Activated naive CD8-positive, alpha-beta T cell treated with anti-CD3 and anti-CD28 coated beads, Interleukin-2, amount 10 ng/mL, durations not matched to agents 7 days and 5 days (primary cell): ENCODE measurements around the gene DDRGK1. TPM values are rescaled to one million over a fixed set of nuclear protein-coding genes. Genes with fewer than 3 reads are reported as not detected.

Experiments used
- ATAC-seq: fragments of 150-1000 bp; cut with Tn5 transposase; one replicate; pipeline ENCODE4 v1.10.0; 2021; ENCODE audit warnings: low read depth, moderate library complexity
- POLR2A ChIA-PET: fragments of 350-600 bp; sonication (Branson Sonifier 250); formaldehyde crosslinking; loops from one replicate; lab custom pipeline; 2021; ENCODE audit warnings: antibody characterized with exemption; lab: Charles Lee
- DNase-seq: peaks from one replicate; pipeline ENCODE4 v3.0.0; 2021
- H3K27ac Mint-ChIP-seq: one replicate; pipeline ENCODE4 v1.8.0; 2022; ENCODE audit warnings: mild to moderate bottlenecking, mixed read lengths
- H3K27me3 Mint-ChIP-seq: one replicate; pipeline ENCODE4 v1.8.0; 2022; ENCODE audit warnings: mild to moderate bottlenecking, moderate library complexity, mixed read lengths
- H3K36me3 Mint-ChIP-seq: one replicate; pipeline ENCODE4 v1.8.0; 2021; ENCODE audit warnings: mild to moderate bottlenecking, mixed read lengths
- H3K4me1 Mint-ChIP-seq: one replicate; pipeline ENCODE4 v1.8.0; 2021; ENCODE audit warnings: mixed read lengths
- H3K4me3 Mint-ChIP-seq: one replicate; pipeline ENCODE4 v1.8.0; 2022; ENCODE audit warnings: mild to moderate bottlenecking, moderate library complexity, mixed read lengths
- H3K9me3 Mint-ChIP-seq: one replicate; pipeline ENCODE4 v1.8.0; 2021; ENCODE audit warnings: mixed read lengths
- total RNA-seq, 2 experiments: library from RNA; stranded (reverse); gene quantifications; one replicate each; pipeline ENCODE4 v1.2.3, GENCODE V29; 2021

Gene DDRGK1
- total RNA-seq, 2 experiments from 2014 or later: 58.1 to 59.2 TPM

DNA sequence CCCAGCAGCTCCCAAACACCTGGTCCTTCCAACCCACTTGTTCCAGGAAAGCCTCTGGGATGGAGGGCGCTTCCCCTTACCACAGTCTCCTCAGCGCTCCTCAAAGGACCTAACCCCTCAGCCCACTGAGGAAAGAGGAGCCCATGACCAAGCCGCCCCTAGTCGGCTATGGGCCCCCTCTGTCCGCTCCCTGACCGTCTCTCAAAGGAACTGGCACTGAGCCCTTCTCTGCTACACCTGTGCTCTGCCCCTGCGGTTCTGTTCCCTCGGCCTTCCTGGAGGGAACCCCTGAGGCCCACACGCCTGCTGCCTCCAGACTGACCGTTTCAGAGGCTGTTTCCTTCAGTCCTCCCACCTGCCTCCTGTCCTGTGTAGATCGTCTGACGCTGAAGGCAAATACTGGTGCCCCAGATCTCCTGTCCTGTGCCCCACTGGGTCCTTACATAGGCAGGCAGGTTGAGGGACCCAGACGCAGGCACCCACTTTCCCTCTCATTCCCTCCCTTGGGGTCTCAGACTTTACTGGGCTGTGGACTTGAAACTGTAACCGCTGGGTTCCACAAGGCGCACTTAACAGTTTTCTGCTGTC is 36.4 kb upstream of the DDRGK1 start:
- H3K36me3 Mint-ChIP-seq: peaks cover 2% of the 10 kb centered on the region
- peaks cover 10% of the 10 kb centered on the region for H3K4me1 Mint-ChIP-seq
- peaks cover 61% of the 10 kb centered on the region for H3K27me3 Mint-ChIP-seq
- DNase-seq: no peak
- ATAC-seq: no peak
- H3K9me3 Mint-ChIP-seq: no peaks in the 10 kb centered on the region
- POLR2A ChIA-PET: no interaction called here
- H3K27ac Mint-ChIP-seq: no peak overlapping the region
- peak overlapping the region; percentile 66 for H3K4me3 Mint-ChIP-seq

DNA sequence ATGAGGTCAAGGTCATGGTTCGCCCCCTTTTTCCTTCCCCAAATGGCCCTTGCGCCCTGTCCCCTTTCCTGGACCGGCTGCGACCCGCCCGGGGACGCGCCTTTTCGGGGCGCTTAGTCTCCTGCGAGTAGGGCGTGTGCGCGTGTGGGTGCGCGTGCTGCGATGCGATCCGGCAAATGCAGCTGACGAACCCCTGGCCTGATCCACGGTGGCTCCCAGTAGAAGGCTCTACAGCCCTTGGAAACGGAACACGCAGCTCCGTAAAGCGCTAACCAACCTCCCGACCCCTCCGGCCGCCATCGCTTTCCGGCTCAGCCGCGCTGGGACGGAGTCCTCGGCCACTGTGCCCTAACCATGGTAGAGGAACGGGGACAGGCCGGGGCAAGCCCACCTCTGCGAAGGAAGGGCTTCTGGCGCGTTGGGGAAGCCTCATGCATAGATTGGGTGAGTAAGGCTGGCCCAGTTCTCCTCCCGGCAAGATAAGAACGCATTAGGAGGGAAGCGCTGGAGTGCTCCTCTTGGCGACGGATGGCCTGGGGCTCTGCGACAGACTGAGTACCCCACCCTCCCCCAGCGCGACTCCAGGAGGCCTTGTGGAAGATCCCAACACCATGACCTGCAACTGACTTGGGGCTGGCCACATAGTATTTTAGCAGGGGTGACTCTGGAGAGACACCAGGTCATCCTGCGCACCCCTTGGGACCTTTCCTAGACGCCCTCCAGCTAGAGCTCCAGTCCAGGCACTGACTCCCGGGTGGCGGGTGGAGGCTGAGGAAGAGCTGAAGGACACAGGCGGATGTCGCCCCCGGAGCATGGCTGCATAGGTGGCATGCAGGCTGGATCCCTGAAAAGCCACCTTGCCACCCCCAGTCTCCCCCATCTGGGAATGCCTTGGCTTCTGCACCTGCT is 35.6 kb upstream of the DDRGK1 start:
- no peak overlapping the region for H3K27ac Mint-ChIP-seq
- H3K27me3 Mint-ChIP-seq: peaks cover 64% of the 10 kb centered on the region
- ATAC-seq (no peak), DNase-seq (no peak)
- H3K4me3 Mint-ChIP-seq: peak overlapping the region; percentile 93
- peaks cover 10% of the 10 kb centered on the region for H3K4me1 Mint-ChIP-seq
- H3K9me3 Mint-ChIP-seq: no peaks in the 10 kb centered on the region
- peaks cover 2% of the 10 kb centered on the region for H3K36me3 Mint-ChIP-seq
- POLR2A ChIA-PET: interaction anchor here (0.9 to 1.8 kb wide), 5 partner anchors 8 to 169 kb away, joined by 3 to 9 read pairs (median 3); no protein-coding TSS in a partner anchor

DNA sequence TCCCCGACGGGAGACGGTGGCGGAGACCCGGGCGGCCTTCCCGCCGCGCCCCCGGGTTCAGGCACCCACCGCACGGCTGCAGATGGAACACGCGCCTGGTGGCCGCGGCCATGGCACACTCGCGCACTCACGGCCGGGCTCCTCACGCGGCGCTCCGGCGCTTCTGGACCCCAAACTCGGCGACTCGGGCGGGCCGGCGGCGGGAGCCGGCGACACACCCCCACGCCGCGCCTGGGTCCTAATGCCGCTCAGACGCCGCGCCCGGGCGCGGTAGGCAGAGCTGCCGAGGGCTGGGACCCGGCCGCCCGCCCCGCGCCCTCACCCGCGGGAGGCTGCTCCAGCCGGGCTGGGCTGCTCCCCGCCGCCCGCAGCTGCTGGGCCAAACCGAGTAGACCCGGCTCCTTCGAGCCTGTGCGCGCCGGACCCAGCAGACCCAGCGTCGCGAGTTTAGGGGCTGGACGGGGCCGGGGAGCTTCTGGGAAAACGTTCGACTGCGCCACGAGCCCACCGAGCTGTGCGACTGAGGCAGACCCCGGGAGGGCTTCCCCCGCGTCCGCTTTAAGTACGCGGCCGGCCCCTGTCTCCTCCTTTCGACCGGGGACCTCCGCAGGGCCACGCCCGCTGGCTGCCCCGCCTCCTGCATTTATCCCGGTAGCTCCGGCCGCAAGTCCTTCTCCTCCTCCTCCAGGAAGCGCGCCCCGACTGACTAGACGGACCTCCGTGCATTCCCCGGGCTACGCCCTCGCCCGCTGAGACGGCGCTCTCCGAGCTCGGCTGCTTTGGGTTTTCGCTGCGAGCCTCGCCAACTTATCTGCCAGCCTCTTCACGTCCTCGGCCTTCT is 34.8 kb upstream of the DDRGK1 start, which contains the start of gene SLC4A11:
SLC4A11 (minus strand) TSS at position 165 of the 841 bp plus-strand sequence; CDS start at position 112, 53 bp downstream.
- Mint-ChIP-seq H3K27me3 (peaks cover 58% of the 10 kb centered on the region), H3K9me3 (no peaks in the 10 kb centered on the region), H3K27ac (peak within 1 kb of the TSS; percentile 56), H3K4me3 (peak within 1 kb of the TSS; percentile 93), H3K4me1 (peaks cover 9% of the 10 kb centered on the region), H3K36me3 (peaks cover 2% of the 10 kb centered on the region)
- DNase-seq (peak; percentile 74), ATAC-seq (peak; percentile 67)
- POLR2A ChIA-PET: interaction anchor here (0.9 to 1.8 kb wide), 8 partner anchors 9 to 170 kb away, joined by 3 to 9 read pairs (median 3); partner anchors contain the start of gene ITPA

DNA sequence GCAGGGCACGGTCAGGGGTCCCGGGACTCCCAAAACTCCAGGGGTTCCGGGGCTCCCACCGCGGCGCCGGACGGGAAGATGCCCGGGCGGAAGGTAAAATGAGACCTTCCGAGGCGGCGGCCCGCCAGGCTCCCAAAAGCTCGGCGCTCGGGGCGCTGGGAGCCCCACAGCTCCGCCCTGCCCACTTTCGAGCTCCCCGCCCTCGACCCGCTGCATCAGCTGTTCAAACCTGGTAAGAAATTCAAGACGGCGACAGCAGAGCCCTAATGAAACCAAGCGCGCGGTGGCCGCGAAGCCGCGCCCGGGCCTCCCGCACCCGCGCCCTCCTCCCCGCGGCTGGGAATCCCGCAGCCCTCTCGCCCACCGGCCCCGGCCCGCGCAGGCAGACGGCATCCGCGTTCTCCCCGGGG is 34.1 kb upstream of the DDRGK1 start:
- ATAC-seq: peak; percentile 69
- H3K36me3 Mint-ChIP-seq: peaks cover 2% of the 10 kb centered on the region
- H3K4me3 Mint-ChIP-seq: peak overlapping the region; percentile 84
- peaks cover 8% of the 10 kb centered on the region for H3K4me1 Mint-ChIP-seq
- POLR2A ChIA-PET: interaction anchor here (0.9 to 1.8 kb wide), 6 partner anchors 10 to 35 kb away, joined by 3 to 9 read pairs (median 4); partner anchors contain the start of gene ITPA
- H3K27me3 Mint-ChIP-seq: peaks cover 58% of the 10 kb centered on the region
- no peak overlapping the region for H3K27ac Mint-ChIP-seq
- DNase-seq: peak; percentile 72
- H3K9me3 Mint-ChIP-seq: no peaks in the 10 kb centered on the region

DNA sequence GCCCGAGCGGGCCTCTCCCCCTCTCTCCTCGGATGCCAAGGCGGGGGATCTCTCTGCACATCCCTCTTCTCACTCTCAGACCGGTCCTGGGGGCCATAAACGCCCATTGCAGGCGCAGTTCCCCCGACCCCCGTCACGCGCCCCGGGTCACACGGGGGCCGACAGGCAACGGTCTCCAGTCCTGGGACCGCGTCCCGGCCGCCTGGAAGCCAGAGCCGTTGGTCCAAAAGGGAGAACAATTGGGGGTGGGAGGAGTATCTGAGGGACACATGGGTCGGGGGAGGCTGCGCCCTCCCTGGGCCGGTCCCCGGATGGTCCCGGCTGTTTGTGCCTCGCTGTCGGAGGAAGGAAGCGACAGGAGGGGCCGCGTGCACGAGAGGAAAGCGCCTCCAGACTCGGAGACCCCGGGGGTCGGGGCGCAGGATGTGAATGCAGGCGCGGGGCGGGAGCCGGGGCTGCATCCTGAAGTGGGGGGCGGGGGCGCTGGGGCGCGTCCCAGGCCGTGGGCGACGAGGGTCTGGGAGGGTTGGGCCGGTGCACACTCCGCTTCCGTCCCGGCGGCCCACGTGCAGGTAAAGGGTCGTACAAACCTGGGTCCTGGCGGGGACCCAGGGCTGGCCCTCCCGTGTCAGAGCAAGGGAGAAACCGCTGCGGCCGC is 33.6 kb upstream of the DDRGK1 start:
- H3K4me3 Mint-ChIP-seq: peak overlapping the region; percentile 84
- DNase-seq (peak; percentile 44), ATAC-seq (peak; percentile 13)
- POLR2A ChIA-PET: interaction anchor here (1.0 to 1.8 kb wide), 3 partner anchors 10 to 28 kb away, joined by 3 to 9 read pairs (median 6); partner anchors contain the start of gene ITPA
- peaks cover 8% of the 10 kb centered on the region for H3K4me1 Mint-ChIP-seq
- H3K36me3 Mint-ChIP-seq: peaks cover 2% of the 10 kb centered on the region
- no peak overlapping the region for H3K27ac Mint-ChIP-seq
- no peaks in the 10 kb centered on the region for H3K9me3 Mint-ChIP-seq
- H3K27me3 Mint-ChIP-seq: peaks cover 58% of the 10 kb centered on the region

DNA sequence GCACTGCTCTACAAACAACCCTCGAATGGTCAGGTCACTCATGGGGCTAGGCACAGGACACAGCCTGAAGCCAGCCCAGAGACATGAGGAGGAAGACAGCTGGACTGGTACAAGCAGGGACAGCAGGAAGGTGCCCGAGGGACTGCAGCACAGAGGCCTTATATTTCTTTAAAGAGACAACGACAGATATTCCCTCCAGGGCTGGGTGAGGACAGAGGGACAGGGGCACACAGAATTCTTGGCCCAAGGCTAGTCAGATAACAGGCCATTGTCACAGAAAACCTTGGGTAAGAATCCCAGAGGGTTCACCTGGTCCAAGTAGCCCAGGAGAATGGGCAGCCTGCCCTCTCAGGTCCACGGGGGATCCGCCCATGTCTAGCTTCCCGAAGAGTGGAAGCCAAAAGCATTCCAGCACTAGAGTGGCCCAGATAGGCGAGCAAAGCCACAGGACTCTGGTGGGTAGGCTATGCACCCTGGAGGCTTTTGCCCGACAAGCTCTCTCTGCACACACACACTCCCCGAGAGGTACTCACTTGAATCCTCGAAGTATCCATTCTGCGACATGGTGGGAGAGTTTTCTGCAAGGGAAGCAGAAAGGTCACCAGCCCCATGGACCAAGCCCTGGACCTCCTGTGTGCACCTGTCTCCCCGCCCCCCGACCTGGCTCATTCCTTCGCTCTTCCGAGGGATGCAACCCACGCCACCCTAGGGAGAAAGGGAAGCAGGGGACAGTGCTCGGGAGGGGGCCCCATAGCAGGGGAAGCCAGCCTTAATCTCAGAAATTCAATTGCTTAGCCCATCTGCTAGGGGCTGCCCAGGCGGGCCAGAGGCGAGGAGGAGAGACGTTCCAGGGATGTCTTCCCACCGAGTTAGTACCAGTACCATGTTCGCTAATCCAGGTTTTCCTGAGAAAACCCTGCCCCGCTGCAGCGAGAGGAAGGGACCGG is 32.8 kb upstream of the DDRGK1 start:
- ATAC-seq (no peak), DNase-seq (no peak)
- Mint-ChIP-seq H3K4me1 (peaks cover 8% of the 10 kb centered on the region), H3K36me3 (peaks cover 2% of the 10 kb centered on the region), H3K27me3 (peaks cover 55% of the 10 kb centered on the region), H3K9me3 (no peaks in the 10 kb centered on the region), H3K27ac (no peak overlapping the region), H3K4me3 (peak overlapping the region; percentile 84)
- POLR2A ChIA-PET: no interaction called here

DNA sequence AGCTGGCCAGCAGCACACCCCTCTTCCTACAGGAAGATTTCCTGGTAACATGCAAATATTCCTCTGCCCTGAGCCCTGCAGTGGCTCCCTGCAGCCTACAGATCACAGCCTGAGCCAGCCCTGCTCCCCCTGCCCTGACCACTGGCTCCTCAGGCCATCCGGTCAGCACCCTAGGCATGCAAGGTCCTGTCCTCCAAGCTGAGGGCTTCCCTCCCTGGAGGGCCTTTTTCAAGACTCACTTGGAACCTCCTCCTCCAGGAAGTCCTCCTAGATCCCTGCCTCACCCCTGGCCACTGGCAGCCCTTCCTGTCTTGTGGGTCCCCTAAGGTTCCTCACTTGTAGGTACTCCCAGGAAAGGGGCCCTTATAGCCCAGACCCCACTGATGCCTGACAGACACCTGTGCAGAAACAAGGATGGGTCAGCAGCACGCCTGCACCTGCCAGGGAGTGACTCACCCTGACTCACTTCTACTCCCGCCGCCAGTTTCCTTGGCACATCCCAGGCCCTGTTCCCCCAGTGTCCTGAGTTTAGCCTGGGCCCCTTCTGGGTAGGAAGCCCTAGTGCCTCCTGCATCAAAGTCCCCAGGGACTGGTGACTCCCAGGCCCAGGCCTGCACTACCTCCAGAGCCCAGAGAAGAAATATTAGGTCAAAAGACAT is 31.3 kb upstream of the DDRGK1 start:
- Mint-ChIP-seq H3K4me3 (no peak overlapping the region), H3K4me1 (peaks cover 8% of the 10 kb centered on the region), H3K9me3 (no peaks in the 10 kb centered on the region), H3K36me3 (no peaks in the 10 kb centered on the region), H3K27me3 (peaks cover 41% of the 10 kb centered on the region), H3K27ac (no peak overlapping the region)
- POLR2A ChIA-PET: no interaction called here
- DNase-seq (no peak), ATAC-seq (no peak)

DNA sequence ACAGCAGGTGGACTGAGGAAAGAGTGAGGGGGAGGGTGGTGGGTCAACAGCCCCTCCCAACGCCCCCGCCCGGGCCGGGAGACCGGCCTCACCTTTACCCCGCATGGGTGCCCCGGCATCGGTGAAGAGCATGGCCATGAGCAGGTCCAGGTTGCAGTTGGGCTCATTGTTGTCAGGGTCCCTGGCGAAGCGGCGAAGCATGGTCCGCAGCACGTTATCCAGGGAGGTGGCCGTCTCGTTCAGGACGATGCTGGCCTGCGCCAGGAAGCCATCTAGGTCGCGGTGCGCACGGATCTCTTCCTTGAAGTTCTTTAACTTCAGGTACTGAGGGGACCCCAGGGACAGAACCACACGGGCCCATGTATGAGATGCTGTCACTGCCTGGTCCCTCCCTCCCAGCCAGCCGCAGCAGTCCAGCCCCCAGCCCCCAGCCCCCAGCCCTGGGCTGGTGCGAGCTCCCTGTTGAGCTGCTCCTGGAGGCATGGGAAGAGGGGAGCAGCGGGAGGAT is 29.6 kb upstream of the DDRGK1 start:
- H3K27ac Mint-ChIP-seq: no peak overlapping the region

DNA sequence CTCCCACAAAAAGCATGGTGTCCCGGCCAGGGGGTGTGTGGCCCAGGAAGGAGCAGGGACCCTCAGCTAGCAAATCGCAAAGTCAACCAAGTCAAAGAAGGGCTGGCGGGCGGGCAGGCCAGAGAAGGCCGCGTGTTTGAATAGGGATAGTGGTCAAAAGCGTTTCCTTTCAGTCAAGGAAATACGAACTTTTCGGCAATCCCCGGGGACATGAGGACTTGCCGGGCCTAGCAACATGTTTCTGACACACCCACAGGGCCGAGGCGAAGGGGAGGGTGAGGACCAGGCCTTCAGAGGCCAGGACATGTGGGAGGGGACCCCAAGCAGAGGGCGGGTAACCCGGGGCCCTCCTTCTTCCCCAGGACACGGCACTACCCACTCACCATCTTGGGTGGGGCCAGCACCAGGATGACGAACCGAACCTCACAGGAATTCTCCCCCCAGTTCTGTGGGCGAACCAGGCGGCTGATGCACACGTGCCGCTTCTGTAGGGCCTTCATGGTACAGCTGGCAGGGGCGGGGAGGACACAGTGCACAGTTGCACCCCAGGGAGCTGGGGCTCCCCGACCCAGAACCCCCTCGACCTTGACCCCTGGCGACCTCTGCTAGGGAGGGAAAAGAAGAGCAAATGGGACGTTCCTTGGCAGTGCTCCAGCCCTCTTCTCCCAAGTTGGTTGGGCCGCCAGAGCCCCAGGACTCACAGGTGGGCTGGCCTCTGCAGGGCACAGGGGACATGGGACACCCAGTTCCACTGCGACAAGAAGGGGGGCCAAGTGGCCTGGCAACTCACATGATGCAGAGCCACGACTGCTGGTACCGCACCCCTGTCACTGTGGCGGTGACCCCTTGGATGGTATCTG is 28.9 kb upstream of the DDRGK1 start:
- POLR2A ChIA-PET: no interaction called here

More for the DNA sequence above, 29.6 kb upstream of the DDRGK1 start:
- no peaks in the 10 kb centered on the region for H3K36me3 Mint-ChIP-seq
- no peak for DNase-seq
- H3K27me3 Mint-ChIP-seq: peaks cover 28% of the 10 kb centered on the region
- no peak overlapping the region for H3K4me3 Mint-ChIP-seq
- POLR2A ChIA-PET: no interaction called here
- H3K4me1 Mint-ChIP-seq: no peaks in the 10 kb centered on the region
- H3K9me3 Mint-ChIP-seq: no peaks in the 10 kb centered on the region
- ATAC-seq: no peak

DNA sequence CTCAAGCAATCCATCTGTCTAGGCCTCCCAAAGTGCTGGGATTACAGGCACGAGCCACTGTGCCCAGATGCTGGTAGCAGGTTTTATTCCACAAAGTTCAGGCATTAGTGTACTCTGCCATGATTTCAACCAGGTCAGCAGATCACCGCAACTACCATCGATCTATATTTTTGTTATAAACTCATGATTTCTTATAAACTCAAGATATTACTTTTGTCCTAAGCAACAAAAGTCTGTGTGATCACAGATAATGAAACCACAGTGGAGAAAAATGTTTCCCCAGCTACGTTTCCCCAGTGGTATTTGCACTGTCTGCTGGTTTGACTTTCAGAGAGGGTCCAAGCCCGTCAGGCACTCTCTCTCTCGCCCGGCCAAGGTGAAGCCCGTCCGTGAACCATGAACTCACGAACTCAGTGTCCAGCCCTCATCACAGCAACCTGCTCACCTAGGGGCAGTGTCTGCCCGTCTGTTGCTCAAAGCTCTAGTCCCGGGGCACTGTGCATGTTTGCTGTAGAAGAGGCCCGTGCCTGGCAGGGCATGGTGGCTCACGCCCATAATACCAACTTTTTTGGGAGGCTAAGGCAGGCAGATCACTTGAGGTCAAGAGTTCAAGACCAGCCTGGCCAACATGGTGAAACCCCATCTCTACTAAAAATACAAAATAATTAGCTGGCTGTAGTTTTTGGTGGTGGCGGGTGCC is 27.6 kb upstream of the DDRGK1 start:
- DNase-seq: no peak
- no peak for ATAC-seq
- Mint-ChIP-seq H3K9me3 (no peaks in the 10 kb centered on the region), H3K4me1 (no peaks in the 10 kb centered on the region), H3K4me3 (no peak overlapping the region), H3K27me3 (peaks cover 17% of the 10 kb centered on the region), H3K36me3 (no peaks in the 10 kb centered on the region), H3K27ac (no peak overlapping the region)
- POLR2A ChIA-PET: no interaction called here

More for the DNA sequence above, 28.9 kb upstream of the DDRGK1 start:
- no peaks in the 10 kb centered on the region for H3K9me3 Mint-ChIP-seq
- no peak overlapping the region for H3K27ac Mint-ChIP-seq
- H3K4me1 Mint-ChIP-seq: no peaks in the 10 kb centered on the region
- peaks cover 28% of the 10 kb centered on the region for H3K27me3 Mint-ChIP-seq
- ATAC-seq (no peak), DNase-seq (no peak)
- no peak overlapping the region for H3K4me3 Mint-ChIP-seq
- H3K36me3 Mint-ChIP-seq: no peaks in the 10 kb centered on the region
